SK-N-MC (cell line): Measurements from ENCODE around the gene RD3L.
"Not testable (repeated sequence)": the region's sequence is repeated elsewhere in the genome, so short reads cannot be mapped to it uniquely, and the experiment has no call there.

Source experiments
- DNase-seq: peaks from one replicate; pipeline ENCODE4 v3.0.0-alpha.2; 2011; ENCODE audit warnings: low read depth, low spot score
- H3K27ac ChIP-seq: fragments of 200-600 bp; sonication (generic); 2 replicates; pipeline ENCODE4 v1.5.1; 2016; ENCODE audit warnings: mixed run types
- H3K36me3 ChIP-seq: fragments of 200-600 bp; sonication (generic); 2 replicates; pipeline ENCODE4 v1.6.1; 2017; ENCODE audit warnings: antibody characterized with exemption, low read length, mixed read lengths; ENCODE audit not compliant: insufficient read depth
- H3K4me3 ChIP-seq: fragments of 200-600 bp; sonication (generic); 2 replicates; pipeline ENCODE4 v1.5.1; 2016
- H3K9ac ChIP-seq: fragments of 200-600 bp; sonication (generic); 2 replicates; pipeline ENCODE4 v1.8.0; 2017; ENCODE audit warnings: mixed run types, mixed read lengths; ENCODE audit not compliant: insufficient read length
- H3K9me3 ChIP-seq: fragments of 200-600 bp; sonication (generic); 2 replicates; pipeline ENCODE4 v1.6.1; 2017; ENCODE audit warnings: low read depth, mild to moderate bottlenecking, antibody characterized with exemption, low read length, moderate library complexity, mixed read lengths
- EZH2 ChIP-seq: fragments of 200-600 bp; sonication (generic); IDR thresholded peaks from one replicate; pipeline ENCODE4 v1.6.1; 2017; ENCODE audit warnings: antibody characterized with exemption
- FOXP2 ChIP-seq: optimal IDR thresholded peaks from 2 replicates; pipeline ENCODE3; 2011; ENCODE audit warnings: mild to moderate bottlenecking, moderate library complexity; ENCODE audit not compliant: insufficient read depth; ENCODE audit errors: extremely low read length, control extremely low read depth
- POLR2AphosphoS5 ChIP-seq: IDR thresholded peaks from 2 replicates; pipeline ENCODE4 v1.6.1; 2012; ENCODE audit warnings: mild to moderate bottlenecking, low read depth, low read length, borderline replicate concordance

RD3L gene

DNA sequence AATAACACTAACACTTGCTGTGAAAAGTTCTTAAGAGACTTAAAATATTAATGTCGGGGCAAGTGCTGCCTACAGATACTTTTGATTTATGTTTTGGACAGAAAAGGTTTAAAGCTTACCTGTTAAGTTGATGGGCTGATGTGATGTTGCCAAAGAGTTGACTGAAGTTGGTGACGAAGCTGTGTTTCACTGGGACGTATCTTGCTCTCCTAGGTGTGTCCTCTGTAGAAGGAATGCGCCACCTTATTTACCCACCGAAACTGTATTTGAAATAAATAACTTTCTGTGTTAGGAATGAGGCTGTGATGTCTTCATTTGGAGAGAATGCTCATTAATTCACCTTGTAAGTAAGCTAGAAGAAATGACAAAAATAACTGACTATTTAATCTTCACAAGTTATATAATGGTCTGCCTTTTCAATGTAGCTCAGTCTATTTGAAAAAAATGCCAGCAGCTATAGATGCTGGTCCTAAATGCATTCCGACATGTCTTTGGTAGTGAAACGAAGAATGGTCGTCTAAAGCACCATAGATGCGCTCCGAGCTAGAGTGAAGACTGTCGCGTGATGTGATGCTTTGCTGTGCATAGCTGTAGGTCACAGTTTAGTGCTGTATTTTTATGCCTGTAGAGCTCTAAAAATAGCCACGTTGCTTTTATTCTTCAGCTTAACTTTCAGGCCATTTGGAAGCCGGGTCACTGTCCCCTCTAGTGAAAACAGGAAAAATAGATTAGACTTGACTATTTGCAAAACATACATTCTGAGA lies at the start of gene RD3L:
RD3L (minus strand) TSS at position 557 of the 764 bp plus-strand sequence. CDS start 834 bp downstream, outside the sequence.
- H3K4me3 ChIP-seq = no peak within 1 kb of the TSS
- DNase-seq = no peak
- H3K36me3 ChIP-seq = no peaks in the 10 kb centered on the region
- no peak within 1 kb of the TSS for H3K27ac ChIP-seq
- TF ChIP-seq FOXP2 = no peak
- no peak for TF ChIP-seq EZH2
- TF ChIP-seq POLR2AphosphoS5 = no peak
- H3K9me3 ChIP-seq = peaks cover 2% of the 10 kb centered on the region; the same call in 1 of the 2 replicates
- H3K9ac ChIP-seq = no peak within 1 kb of the TSS

DNA sequence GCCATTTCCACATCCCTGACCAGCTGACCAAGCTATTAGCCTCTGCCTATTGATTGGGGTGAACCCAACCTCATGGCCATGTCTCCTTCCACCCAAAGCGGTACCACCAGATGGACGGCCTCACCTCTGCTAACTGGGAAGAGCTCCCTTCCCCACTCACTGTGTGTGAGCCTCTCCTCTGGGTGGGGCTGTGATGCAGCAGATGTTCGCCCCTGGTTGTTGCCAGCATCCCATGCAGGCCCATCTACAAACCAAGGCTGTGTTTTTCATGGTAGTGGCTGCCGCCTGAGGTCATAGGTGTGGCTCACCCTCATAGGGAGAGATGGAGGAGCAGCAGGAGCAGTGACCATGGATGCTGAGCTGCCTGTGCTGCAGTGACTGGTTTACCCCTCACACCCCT lies 47.6 kb upstream of the RD3L start:
- Histone ChIP-seq H3K4me3 (no peak overlapping the region), H3K36me3 (no peaks in the 10 kb centered on the region), H3K27ac (no peak overlapping the region), H3K9ac (no peak overlapping the region), H3K9me3 (0 out of 2 replicates have a peak, but pooled peaks cover 6% of the 10 kb centered on the region)
- no peak for DNase-seq
- TF ChIP-seq POLR2AphosphoS5 (no peak), EZH2 (no peak), FOXP2 (no peak)

DNA sequence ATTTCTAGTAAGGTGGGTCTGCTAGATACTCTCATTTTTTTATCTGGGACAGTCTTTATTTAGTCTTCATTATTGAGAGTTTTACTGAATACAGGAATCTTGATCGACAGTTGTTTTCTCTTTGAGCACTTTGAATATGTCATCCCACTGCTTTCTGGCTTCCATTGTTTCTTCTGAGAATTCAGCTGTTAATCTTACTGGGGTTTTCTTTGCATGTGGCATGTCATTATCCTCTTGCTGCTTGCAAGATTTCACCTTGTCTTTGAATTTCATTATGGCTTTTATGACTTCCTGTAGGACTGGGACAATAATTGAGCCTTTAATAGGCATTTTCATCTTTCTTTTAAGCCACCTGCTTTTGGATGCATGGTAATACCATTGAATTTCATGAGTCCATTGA lies 46.7 kb upstream of the RD3L start:
- Histone ChIP-seq H3K4me3 (no peak overlapping the region), H3K9me3 (0 out of 2 replicates have a peak, but pooled peaks cover 6% of the 10 kb centered on the region), H3K9ac (no peak overlapping the region), H3K27ac (no peak overlapping the region), H3K36me3 (no peaks in the 10 kb centered on the region)
- no peak for DNase-seq
- TF ChIP-seq EZH2 (no peak), POLR2AphosphoS5 (no peak), FOXP2 (no peak)

DNA sequence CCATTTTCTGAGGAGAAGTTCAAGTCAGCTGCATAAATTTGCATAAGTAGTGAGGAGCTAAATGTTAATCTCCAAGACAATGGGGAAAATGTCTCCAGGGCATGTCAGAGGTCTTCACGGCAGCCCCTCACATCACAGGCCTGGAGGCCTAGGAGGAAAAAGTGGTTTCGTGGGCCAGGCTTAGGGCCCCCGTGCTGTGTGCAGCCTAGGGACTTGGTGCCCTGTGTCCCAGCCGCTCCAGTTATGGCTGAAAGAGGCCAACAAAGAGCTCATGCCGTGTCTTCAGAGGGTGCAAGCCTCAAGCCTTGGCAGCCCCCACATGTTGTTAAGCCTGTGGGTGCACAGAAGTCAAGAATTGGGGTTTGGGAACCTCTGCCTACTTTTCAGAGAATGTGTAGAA lies 41.9 kb upstream of the RD3L start:
- Histone ChIP-seq H3K9me3 (0 out of 2 replicates have a peak, but pooled peaks cover 4% of the 10 kb centered on the region), H3K4me3 (no peak overlapping the region), H3K9ac (no peak overlapping the region), H3K36me3 (no peaks in the 10 kb centered on the region), H3K27ac (no peak overlapping the region)
- TF ChIP-seq POLR2AphosphoS5 = no peak
- no peak for TF ChIP-seq FOXP2
- TF ChIP-seq EZH2 = no peak
- no peak for DNase-seq

DNA sequence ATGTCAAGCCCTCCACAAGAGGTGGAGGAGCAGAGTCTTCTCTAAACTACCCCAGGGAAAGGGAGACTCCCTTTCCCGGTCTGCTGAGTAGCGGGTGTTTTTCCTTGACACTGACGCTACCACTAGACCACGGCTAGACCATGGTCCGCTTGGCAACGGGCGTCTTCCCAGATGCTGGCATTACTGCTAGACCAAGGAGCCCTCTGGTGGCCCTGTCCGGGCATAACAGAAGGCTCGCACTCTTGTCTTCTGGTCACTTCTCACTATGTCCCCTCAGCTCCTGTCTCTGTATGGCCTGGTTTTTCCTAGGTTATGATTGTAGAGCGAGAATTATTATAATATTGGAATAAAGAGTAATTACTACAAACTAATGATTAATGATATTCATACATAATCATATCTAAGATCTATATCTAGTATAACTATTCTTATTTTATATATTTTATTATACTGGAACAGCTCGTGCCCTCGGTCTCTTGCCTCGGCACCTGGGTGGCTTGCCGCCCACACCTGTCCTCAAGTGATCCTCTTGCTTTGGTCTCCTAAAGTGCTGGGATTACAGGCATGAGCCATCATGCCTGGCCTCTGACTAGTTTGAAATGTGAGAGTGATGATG lies 38.4 kb upstream of the RD3L start:
- not testable (repeated sequence) for DNase-seq, H3K9ac ChIP-seq, H3K9me3 ChIP-seq, H3K4me3 ChIP-seq, H3K27ac ChIP-seq, H3K36me3 ChIP-seq

DNA sequence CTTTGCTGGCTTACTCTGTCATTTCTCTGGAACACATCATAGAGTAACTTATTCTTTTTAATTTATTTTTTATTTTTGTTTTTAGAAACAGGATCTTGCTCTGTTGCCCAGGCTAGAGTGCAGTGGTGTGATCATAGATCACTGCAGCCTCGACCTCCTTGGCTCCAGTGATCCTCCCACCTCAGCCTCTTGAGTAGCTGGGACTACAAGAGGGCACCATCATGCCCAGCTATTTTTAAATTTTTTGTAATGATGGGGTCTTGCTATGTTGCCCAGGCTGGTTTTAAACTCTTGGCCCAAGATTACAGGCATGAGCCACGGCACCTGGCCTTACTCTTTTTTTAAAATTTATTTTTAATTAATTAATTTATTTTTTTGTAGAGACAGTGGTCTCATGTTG lies 32.2 kb upstream of the RD3L start:
- Histone ChIP-seq H3K27ac (no peak overlapping the region), H3K4me3 (no peak overlapping the region), H3K9me3 (no peaks in the 10 kb centered on the region; the same call in 1 of the 2 replicates), H3K36me3 (no peaks in the 10 kb centered on the region), H3K9ac (no peak overlapping the region)
- DNase-seq = no peak
- TF ChIP-seq FOXP2 (no peak), EZH2 (no peak), POLR2AphosphoS5 (no peak)

DNA sequence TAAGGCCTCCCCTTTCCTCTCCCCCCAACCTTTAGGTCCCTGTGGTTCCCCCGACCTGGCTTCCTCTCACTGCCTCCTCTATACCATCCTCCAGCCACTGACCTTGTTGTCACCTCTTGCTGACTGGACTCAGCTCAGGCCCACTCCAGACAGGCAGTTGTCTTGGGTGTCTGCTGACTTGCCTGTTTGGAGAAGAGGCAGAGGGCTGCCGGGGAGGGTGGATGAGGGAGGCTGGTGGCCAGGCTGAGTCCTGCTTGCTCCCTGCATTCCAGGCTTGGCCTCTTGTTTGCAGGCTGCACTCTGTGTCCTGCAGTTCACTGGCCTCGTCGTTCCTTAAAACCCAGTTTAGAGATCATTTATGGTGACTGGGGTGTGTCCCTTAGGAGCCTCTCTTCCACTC lies 31.0 kb upstream of the RD3L start:
- no peak overlapping the region for H3K27ac ChIP-seq
- TF ChIP-seq POLR2AphosphoS5 = no peak
- no peak for DNase-seq

DNA sequence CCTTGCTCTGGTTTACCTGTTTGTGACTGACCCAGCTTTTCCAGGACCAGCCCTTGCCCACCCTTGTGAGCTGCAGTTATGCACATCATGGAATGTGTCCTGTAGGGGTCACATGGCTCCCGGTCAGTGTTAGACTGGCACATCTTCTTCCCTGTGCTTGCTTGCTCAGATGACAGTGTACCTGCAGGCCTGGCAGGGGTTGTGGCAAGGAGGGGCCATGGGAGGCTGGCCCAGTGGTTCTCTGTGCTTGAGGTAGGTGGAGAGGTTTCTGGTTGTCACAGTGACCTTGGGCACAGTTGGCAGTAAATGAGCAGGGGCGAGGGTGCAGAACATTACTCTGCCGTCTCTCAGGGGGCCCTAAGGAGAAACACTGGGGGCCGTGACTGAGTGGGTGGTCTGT lies 27.6 kb upstream of the RD3L start:
- no peak overlapping the region for H3K4me3 ChIP-seq
- no peak for DNase-seq
- TF ChIP-seq POLR2AphosphoS5 (no peak), EZH2 (no peak), FOXP2 (no peak)

More for the DNA sequence above, 31.0 kb upstream of the RD3L start:
- no peaks in the 10 kb centered on the region for H3K36me3 ChIP-seq
- H3K4me3 ChIP-seq = no peak overlapping the region
- H3K9ac ChIP-seq = no peak overlapping the region
- H3K9me3 ChIP-seq = no peaks in the 10 kb centered on the region; the same call in 1 of the 2 replicates

DNA sequence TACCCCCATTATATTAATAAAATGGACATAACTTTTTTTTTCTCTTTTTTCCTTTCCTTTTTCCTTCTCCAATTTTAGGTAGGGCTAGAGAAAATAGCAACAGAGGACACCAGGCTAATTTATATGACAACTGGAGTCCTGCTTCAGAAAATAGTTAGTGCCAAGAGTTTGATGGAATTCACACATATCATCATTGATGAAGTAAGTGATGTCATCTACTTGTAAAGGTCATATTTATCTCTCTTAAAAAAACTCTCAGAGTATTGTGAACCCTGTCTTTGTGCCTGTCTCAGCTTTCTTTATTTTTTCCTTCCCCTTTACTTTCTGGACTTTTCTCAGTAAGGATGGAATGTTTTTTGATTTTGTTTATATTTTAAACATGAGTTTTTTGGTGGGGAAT lies 24.3 kb upstream of the RD3L start:
- no peaks in the 10 kb centered on the region for H3K9me3 ChIP-seq
- no peak overlapping the region for H3K27ac ChIP-seq
- TF ChIP-seq FOXP2 = no peak
- TF ChIP-seq EZH2 = no peak
- TF ChIP-seq POLR2AphosphoS5 = no peak
- H3K9ac ChIP-seq = no peak overlapping the region
- H3K36me3 ChIP-seq = no peaks in the 10 kb centered on the region
- H3K4me3 ChIP-seq = no peak overlapping the region
- no peak for DNase-seq

More for the DNA sequence above, 27.6 kb upstream of the RD3L start:
- H3K36me3 ChIP-seq = no peaks in the 10 kb centered on the region
- H3K9ac ChIP-seq = no peak overlapping the region
- H3K27ac ChIP-seq = no peak overlapping the region
- no peaks in the 10 kb centered on the region for H3K9me3 ChIP-seq
